ENCODE measurements around the gene CLEC10A. TPM values are rescaled to one million over a fixed set of nuclear protein-coding genes. Genes with fewer than 3 reads are reported as not detected.

CLEC10A gene
- total RNA-seq, 6 donors from 2014 or later = 0.76 to 16.8 (median 5.1) TPM

DNA sequence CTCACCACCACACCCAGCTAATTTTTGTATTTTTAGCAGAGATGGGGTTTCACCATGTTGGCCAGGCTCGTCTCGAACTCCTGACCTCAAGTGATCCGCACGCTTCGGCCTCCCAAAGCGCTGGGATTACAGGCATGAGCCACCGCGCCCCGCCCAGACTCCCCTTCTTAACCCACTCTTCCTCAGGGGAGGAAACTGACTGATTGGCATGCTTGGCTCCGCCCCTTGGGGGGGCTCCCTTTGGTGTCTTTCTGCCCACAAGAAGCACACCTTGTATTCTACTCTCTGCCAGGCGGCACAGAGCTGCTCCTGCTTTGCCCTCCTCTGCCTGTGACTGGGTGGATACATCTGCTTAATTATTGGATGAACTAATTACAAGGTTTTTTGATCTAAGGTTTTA, 39.3 kb upstream of the CLEC10A start:
- Histone ChIP-seq H3K4me3 (no peak overlapping the region), H3K36me3 (no peaks in the 10 kb centered on the region), H3K4me1 (no peaks in the 10 kb centered on the region), H3K27me3 (no peaks in the 10 kb centered on the region), H3K27ac (no peak overlapping the region), H3K9me3 (peaks cover 0 to 5% (median 0%) of the 10 kb centered on the region in 4 donors)
- DNase-seq (no peak), ATAC-seq (ENCODE audit: low FRiP score in 2 of 2) (no peak)
- WGBS, 2 donors = 69 to 76% methylated on average over 7 to 11 of the region's 11 CpGs
- no peak for TF ChIP-seq CTCF (IDR thresholded peaks at IDR 0.05)
- no peak for TF ChIP-seq POLR2A (IDR thresholded peaks at IDR 0.05)
- TF ChIP-seq POLR2AphosphoS5 (IDR thresholded peaks at IDR 0.05) = no peak
- TF ChIP-seq EP300 (IDR thresholded peaks at IDR 0.05) = no peak

DNA sequence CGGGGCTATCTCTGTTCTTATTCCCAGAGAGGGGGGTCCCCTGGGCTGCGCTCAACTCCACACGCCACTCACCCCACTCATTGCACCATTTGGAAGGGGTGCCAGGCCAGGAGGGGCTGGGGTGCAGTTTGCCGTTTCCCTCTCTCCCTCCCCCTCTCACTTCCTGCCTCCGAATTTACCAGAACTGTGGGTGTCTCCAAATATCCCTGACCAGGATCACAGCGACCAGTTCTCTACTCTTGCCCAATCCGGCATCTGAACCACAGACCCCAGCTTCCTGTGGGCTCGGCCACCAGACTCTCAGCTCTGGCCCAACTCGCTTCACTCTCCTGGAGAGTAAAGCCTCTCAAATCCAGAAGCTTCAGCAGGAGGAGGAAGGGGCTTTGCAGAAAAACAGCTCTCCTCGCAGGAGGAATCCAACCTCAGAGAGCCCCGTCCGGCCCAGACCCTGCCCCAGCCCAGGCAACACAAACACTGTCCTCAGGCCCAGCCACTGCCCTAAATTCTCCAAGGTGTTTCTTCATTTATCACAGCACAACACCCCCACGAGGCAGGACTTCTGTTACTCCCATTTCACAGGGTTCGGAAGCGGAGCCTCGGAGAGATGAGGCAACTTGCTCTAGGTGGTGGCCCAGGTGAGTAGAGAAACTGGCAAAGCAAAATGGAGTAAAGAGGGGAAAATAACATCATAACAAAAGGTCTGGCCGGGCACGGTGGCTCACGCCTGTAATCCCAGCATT, 35.0 kb upstream of the CLEC10A start:
- peak overlapping the region; percentile 10 to 52 (median 35) for H3K27ac ChIP-seq
- H3K36me3 ChIP-seq = no peaks in the 10 kb centered on the region
- H3K27me3 ChIP-seq = no peaks in the 10 kb centered on the region
- no peaks in the 10 kb centered on the region for H3K4me1 ChIP-seq
- DNase-seq (no peak), ATAC-seq (ENCODE audit: low FRiP score in 2 of 2) (peak in 1 of 2 donors; percentile 51)
- no peak for TF ChIP-seq POLR2A (IDR thresholded peaks at IDR 0.05)
- no peak for TF ChIP-seq EP300 (IDR thresholded peaks at IDR 0.05)
- TF ChIP-seq POLR2AphosphoS5 (IDR thresholded peaks at IDR 0.05) = peak in 1 of 2 donors; percentile 36
- no peak for TF ChIP-seq CTCF (IDR thresholded peaks at IDR 0.05)
- no peak overlapping the region for H3K4me3 ChIP-seq
- peaks cover 0 to 5% (median 0%) of the 10 kb centered on the region in 4 donors for H3K9me3 ChIP-seq
- WGBS, 2 donors = 51 to 62% methylated on average over 16 to 19 of the region's 19 CpGs

DNA sequence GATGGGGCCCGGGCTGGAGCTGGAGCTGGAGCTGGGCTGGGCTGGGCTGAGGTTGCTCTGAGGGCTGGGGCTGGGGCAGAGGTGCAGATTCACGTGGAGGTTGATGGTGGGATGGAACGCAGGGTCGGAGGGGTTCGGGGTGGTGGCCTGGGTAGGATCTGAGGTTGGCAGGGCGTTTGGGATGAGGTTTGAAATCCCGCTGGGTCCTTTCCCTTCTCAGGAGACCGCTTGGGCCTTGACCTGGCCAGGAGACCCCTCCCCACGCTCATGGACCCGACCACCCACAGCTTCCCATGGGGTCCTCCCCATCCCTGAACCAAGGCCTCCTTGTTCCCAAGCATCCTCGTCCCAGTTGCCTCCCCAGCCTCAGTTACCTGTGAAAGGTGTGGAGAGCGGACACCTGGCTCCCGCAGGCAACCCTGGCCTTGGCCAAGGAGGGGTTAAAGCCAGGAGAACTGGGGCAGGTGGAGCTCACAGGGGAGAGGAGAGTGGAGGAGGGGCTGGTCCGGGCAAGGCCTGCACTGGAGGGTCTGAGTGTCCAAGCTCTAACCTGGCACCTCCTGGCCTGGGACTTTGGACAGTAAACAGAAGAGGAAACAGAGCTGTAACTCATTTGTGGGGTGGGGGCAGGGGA, 34.3 kb upstream of the CLEC10A start, which contains the start of gene ASGR2:
Gene ASGR2, minus strand, starts transcription at position 582 of the 634 bp plus-strand sequence. CDS start 582 bp downstream, outside the sequence.
- WGBS, 2 donors = 77 to 84% methylated on average over 8 to 14 of the region's 14 CpGs

GRCh38 chr17:7113273-7114071, 33.4 kb upstream of the CLEC10A start:
- Histone ChIP-seq H3K9me3 (peaks cover 0 to 5% (median 0%) of the 10 kb centered on the region in 4 donors), H3K27me3 (no peaks in the 10 kb centered on the region), H3K4me1 (no peaks in the 10 kb centered on the region), H3K27ac (no peak overlapping the region), H3K36me3 (no peaks in the 10 kb centered on the region), H3K4me3 (no peak overlapping the region)
- 90 to 94% methylated on average over 14 to 15 of the region's 15 CpGs for WGBS, 2 donors
- no peak for ATAC-seq (ENCODE audit: low FRiP score in 2 of 2)
- TF ChIP-seq POLR2A (IDR thresholded peaks at IDR 0.05) (no peak), POLR2AphosphoS5 (IDR thresholded peaks at IDR 0.05) (no peak), EP300 (IDR thresholded peaks at IDR 0.05) (no peak), CTCF (IDR thresholded peaks at IDR 0.05) (no peak)
- no peak for DNase-seq

More for the DNA sequence above, 34.3 kb upstream of the CLEC10A start, which contains the start of gene ASGR2:
- TF ChIP-seq EP300 (IDR thresholded peaks at IDR 0.05) (no peak), POLR2AphosphoS5 (IDR thresholded peaks at IDR 0.05) (no peak), POLR2A (IDR thresholded peaks at IDR 0.05) (no peak), CTCF (IDR thresholded peaks at IDR 0.05) (no peak)
- peak within 1 kb of the TSS; percentile 10 to 52 (median 35) for H3K27ac ChIP-seq
- no peaks in the 10 kb centered on the region for H3K27me3 ChIP-seq
- H3K4me3 ChIP-seq = no peak within 1 kb of the TSS
- no peaks in the 10 kb centered on the region for H3K36me3 ChIP-seq
- DNase-seq (no peak), ATAC-seq (ENCODE audit: low FRiP score in 2 of 2) (peak in 1 of 2 donors; percentile 9)
- H3K9me3 ChIP-seq = peaks cover 0 to 5% (median 0%) of the 10 kb centered on the region in 4 donors
- H3K4me1 ChIP-seq = no peaks in the 10 kb centered on the region
